ENCODE results near the gene SAMD10. TPM values are rescaled to one million over a fixed set of nuclear protein-coding genes. Genes with fewer than 3 reads are reported as not detected.

The SAMD10 gene
- total and polyA plus RNA-seq, 10 of the 15 experiments (the other 5 are each of a cell fraction or from before 2014, with no cell fraction given), result 1.3 to 51.4 (median 17.9) TPM

DNA sequence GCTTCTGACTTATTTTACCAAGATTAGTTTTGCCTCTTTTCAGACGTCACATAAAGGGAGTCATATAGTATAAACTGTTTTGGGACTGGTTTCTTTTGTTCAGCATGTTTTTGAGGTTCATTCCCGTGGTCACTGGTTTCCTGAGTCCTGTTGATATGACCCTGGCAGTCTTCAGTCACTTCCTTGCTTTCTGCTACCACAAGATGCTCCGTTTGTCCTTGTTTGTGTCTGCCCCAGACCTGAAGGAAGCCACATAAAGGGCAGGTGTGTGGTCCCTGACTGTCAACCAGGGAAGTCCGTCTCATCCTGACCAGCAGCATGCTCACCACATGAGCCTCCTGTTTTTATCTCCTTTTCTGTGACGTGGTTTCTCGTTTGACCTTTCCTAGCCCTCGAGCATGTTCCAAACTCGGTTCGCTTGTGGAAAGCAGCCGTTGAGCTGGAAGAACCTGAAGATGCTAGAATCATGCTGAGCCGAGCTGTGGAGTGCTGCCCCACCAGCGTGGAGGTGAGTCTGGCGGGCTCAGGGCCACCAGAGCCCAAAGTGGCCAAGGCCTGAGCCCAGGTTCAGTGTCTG, 30.5 kb upstream of the SAMD10 start:
- peaks cover 50% of the 10 kb centered on the region for H3K9me3 ChIP-seq (replicated peaks; ENCODE audit: control insufficient read depth, insufficient read depth, low read length)
- H3K36me3 ChIP-seq (ENCODE audit: control insufficient read depth in 2 of 2, insufficient read depth in 2 of 2, low read length in 1 of 2), result peaks cover 36 to 57% of the 10 kb centered on the region in 2 experiments
- in situ Hi-C loops (cut with MboI) (no loop called here), intact Hi-C loops (cut with micrococcal nuclease; ENCODE audit: unreplicated experiment) (no loop called here)
- H3K27me3 ChIP-seq (replicated peaks in 1 of 2; ENCODE audit: control insufficient read depth in 2 of 2, insufficient read depth in 2 of 2, low read length in 1 of 2), result no peaks in the 10 kb centered on the region
- no peak for TF ChIP-seq GABPA (IDR thresholded peaks at IDR 0.05; ENCODE audit: low read depth)
- TF ChIP-seq, protein P1, sequence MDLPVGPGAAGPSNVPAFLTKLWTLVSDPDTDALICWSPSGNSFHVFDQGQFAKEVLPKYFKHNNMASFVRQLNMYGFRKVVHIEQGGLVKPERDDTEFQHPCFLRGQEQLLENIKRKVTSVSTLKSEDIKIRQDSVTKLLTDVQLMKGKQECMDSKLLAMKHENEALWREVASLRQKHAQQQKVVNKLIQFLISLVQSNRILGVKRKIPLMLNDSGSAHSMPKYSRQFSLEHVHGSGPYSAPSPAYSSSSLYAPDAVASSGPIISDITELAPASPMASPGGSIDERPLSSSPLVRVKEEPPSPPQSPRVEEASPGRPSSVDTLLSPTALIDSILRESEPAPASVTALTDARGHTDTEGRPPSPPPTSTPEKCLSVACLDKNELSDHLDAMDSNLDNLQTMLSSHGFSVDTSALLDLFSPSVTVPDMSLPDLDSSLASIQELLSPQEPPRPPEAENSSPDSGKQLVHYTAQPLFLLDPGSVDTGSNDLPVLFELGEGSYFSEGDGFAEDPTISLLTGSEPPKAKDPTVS (IDR thresholded peaks at IDR 0.05; ENCODE audit: low read depth, low read length), result no peak
- TF ChIP-seq, protein P2, sequence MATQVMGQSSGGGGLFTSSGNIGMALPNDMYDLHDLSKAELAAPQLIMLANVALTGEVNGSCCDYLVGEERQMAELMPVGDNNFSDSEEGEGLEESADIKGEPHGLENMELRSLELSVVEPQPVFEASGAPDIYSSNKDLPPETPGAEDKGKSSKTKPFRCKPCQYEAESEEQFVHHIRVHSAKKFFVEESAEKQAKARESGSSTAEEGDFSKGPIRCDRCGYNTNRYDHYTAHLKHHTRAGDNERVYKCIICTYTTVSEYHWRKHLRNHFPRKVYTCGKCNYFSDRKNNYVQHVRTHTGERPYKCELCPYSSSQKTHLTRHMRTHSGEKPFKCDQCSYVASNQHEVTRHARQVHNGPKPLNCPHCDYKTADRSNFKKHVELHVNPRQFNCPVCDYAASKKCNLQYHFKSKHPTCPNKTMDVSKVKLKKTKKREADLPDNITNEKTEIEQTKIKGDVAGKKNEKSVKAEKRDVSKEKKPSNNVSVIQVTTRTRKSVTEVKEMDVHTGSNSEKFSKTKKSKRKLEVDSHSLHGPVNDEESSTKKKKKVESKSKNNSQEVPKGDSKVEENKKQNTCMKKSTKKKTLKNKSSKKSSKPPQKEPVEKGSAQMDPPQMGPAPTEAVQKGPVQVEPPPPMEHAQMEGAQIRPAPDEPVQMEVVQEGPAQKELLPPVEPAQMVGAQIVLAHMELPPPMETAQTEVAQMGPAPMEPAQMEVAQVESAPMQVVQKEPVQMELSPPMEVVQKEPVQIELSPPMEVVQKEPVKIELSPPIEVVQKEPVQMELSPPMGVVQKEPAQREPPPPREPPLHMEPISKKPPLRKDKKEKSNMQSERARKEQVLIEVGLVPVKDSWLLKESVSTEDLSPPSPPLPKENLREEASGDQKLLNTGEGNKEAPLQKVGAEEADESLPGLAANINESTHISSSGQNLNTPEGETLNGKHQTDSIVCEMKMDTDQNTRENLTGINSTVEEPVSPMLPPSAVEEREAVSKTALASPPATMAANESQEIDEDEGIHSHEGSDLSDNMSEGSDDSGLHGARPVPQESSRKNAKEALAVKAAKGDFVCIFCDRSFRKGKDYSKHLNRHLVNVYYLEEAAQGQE (IDR thresholded peaks at IDR 0.05; ENCODE audit: low read depth, low read length), result no peak
- TF ChIP-seq SMC3 (IDR thresholded peaks at IDR 0.05; ENCODE audit: borderline replicate concordance, low read length), result no peak
- TF ChIP-seq MEF2A (IDR thresholded peaks at IDR 0.05; ENCODE audit: insufficient read depth, low read depth, low read length), result no peak
- no peak for TF ChIP-seq LARP7 (IDR thresholded peaks at IDR 0.05)
- no peak for TF ChIP-seq NFYA (IDR thresholded peaks at IDR 0.05; ENCODE audit: borderline replicate concordance, low read depth, low read length)
- TF ChIP-seq ZNF622 (IDR thresholded peaks at IDR 0.05), result no peak
- TF ChIP-seq BMI1 (IDR thresholded peaks at IDR 0.05; ENCODE audit: borderline replicate concordance), result no peak
- TF ChIP-seq, protein P3, sequence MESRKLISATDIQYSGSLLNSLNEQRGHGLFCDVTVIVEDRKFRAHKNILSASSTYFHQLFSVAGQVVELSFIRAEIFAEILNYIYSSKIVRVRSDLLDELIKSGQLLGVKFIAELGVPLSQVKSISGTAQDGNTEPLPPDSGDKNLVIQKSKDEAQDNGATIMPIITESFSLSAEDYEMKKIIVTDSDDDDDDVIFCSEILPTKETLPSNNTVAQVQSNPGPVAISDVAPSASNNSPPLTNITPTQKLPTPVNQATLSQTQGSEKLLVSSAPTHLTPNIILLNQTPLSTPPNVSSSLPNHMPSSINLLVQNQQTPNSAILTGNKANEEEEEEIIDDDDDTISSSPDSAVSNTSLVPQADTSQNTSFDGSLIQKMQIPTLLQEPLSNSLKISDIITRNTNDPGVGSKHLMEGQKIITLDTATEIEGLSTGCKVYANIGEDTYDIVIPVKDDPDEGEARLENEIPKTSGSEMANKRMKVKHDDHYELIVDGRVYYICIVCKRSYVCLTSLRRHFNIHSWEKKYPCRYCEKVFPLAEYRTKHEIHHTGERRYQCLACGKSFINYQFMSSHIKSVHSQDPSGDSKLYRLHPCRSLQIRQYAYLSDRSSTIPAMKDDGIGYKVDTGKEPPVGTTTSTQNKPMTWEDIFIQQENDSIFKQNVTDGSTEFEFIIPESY (IDR thresholded peaks at IDR 0.05), result no peak
- TF ChIP-seq, protein P4, sequence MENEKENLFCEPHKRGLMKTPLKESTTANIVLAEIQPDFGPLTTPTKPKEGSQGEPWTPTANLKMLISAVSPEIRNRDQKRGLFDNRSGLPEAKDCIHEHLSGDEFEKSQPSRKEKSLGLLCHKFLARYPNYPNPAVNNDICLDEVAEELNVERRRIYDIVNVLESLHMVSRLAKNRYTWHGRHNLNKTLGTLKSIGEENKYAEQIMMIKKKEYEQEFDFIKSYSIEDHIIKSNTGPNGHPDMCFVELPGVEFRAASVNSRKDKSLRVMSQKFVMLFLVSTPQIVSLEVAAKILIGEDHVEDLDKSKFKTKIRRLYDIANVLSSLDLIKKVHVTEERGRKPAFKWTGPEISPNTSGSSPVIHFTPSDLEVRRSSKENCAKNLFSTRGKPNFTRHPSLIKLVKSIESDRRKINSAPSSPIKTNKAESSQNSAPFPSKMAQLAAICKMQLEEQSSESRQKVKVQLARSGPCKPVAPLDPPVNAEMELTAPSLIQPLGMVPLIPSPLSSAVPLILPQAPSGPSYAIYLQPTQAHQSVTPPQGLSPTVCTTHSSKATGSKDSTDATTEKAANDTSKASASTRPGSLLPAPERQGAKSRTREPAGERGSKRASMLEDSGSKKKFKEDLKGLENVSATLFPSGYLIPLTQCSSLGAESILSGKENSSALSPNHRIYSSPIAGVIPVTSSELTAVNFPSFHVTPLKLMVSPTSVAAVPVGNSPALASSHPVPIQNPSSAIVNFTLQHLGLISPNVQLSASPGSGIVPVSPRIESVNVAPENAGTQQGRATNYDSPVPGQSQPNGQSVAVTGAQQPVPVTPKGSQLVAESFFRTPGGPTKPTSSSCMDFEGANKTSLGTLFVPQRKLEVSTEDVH (IDR thresholded peaks at IDR 0.05; ENCODE audit: low read depth, partially characterized antibody), result no peak
- TF ChIP-seq ZNF217 (IDR thresholded peaks at IDR 0.05), result no peak
- TF ChIP-seq SIN3A (IDR thresholded peaks at IDR 0.05; ENCODE audit: low read depth, low read length), result no peak
- WGBS (ENCODE audit: insufficient coverage, insufficient replicate concordance, low lambda C conversion rate, missing lambda C conversion rate), result 88% methylated on average over 13 of the region's 13 CpGs
- no peak for DNase-seq (ENCODE audit: low read depth, low spot score)
- H3K9ac ChIP-seq (ENCODE audit: control insufficient read depth, insufficient read depth, low read length), result no peak overlapping the region
- FAIRE-seq, result no peak
- H2AFZ ChIP-seq (ENCODE audit: control insufficient read depth, low read depth, low read length), result no peak overlapping the region
- RAD21 ChIA-PET (ENCODE audit: unreplicated experiment), result interaction anchor here (1.2 to 1.3 kb wide), 2 partner anchors 27 to 46 kb away, joined by 4 read pairs; no protein-coding TSS in a partner anchor
- CTCF ChIA-PET, result interaction anchor here (0.8 to 1.3 kb wide), 3 partner anchors 27 to 47 kb away, joined by 3 to 5 read pairs (median 3); partner anchors contain the start of gene PRPF6
- peaks cover 27% of the 10 kb centered on the region for H3K4me1 ChIP-seq (ENCODE audit: control insufficient read depth, insufficient read depth, low read length)
- H3K27ac ChIP-seq (ENCODE audit: control insufficient read depth, insufficient read depth), result peak overlapping the region; percentile 94
- no peak for ATAC-seq
- SMC1A ChIA-PET (ENCODE audit: uncharacterized antibody, unreplicated experiment), result interaction anchor here (0.6 to 1.6 kb wide), 3 partner anchors 20 to 30 kb away, joined by 5 to 15 read pairs (median 9); partner anchors contain the start of genes C20orf204, PRPF6 and SAMD10
- peaks cover 12% of the 10 kb centered on the region for H3K79me2 ChIP-seq (ENCODE audit: control insufficient read depth, insufficient read depth, low read length)
- no TSS peak for BruUV-seq (replicated peaks)
- no peaks in the 10 kb centered on the region for H4K20me1 ChIP-seq (ENCODE audit: control insufficient read depth, insufficient read depth)
- POLR2A ChIA-PET, result interaction anchor here (0.6 to 1.0 kb wide), 2 partner anchors 16 to 25 kb away, joined by 3 to 5 read pairs; no protein-coding TSS in a partner anchor
- H3K4me3 ChIP-seq, result no peak overlapping the region
- H3K4me2 ChIP-seq (ENCODE audit: control insufficient read depth, insufficient read depth), result no peak overlapping the region

All from GM12878 (cell line).